Stimulated activated CD4-positive, alpha-beta T cell treated with anti-CD3 and anti-CD28 coated beads, Interleukin-4, amount 100 ng/mL, for 48 hours (primary cell): ENCODE results near the gene ADPRS.
A peak's percentile ranks its signal among the peaks of the same experiment; 100 is the strongest.

Experiments
- DNase-seq, 2 donors: peaks; one replicate each; pipeline ENCODE4 v3.0.0-alpha.2; 2020; ENCODE audit warnings: low read depth in 2 of 2

Gene ADPRS

GRCh38 chr1:36088577-36089392, at the start of gene ADPRS:
TSS of gene ADPRS (plus strand) at chr1:36088892. CDS start at chr1:36088905, 13 bp downstream.
- DNase-seq: peak; percentile 87 to 89

- DNase-seq: no peak
Observed at GRCh38 chr1:36040238-36040637, 48.5 kb upstream of the ADPRS start.

GRCh38 chr1:36051821-36052220, 36.9 kb upstream of the ADPRS start:
- DNase-seq: no peak

GRCh38 chr1:36053978-36054377, 34.7 kb upstream of the ADPRS start:
- DNase-seq: no peak

- no peak for DNase-seq
Observed at GRCh38 chr1:36055706-36056105, 33.0 kb upstream of the ADPRS start.

- no peak for DNase-seq
Observed at GRCh38 chr1:36062315-36062714, 26.4 kb upstream of the ADPRS start.

GRCh38 chr1:36067871-36068270, 20.8 kb upstream of the ADPRS start:
- DNase-seq: no peak

- no peak for DNase-seq
Observed at GRCh38 chr1:36068866-36069265, 19.8 kb upstream of the ADPRS start.

- no peak for DNase-seq
Observed at GRCh38 chr1:36070349-36070748, 18.3 kb upstream of the ADPRS start.

- DNase-seq: no peak
Observed at GRCh38 chr1:36076979-36077573, 11.6 kb upstream of the ADPRS start.

- DNase-seq: no peak
Observed at GRCh38 chr1:36080236-36080635, 8.5 kb upstream of the ADPRS start.

GRCh38 chr1:36080801-36081200, 7.9 kb upstream of the ADPRS start:
- no peak for DNase-seq

- no peak for DNase-seq
Observed at GRCh38 chr1:36081926-36082485, 6.7 kb upstream of the ADPRS start.

- DNase-seq: no peak
Observed at GRCh38 chr1:36083219-36083618, 5.5 kb upstream of the ADPRS start.

GRCh38 chr1:36083635-36084496, 4.8 kb upstream of the ADPRS start, which contains the start of gene TEKT2:
TSS of gene TEKT2 (plus strand) at chr1:36084094. CDS start at chr1:36084922, 828 bp downstream.
- DNase-seq: no peak

GRCh38 chr1:36084497-36085115, 4.1 kb upstream of the ADPRS start:
- DNase-seq: no peak

- DNase-seq: no peak
Observed at GRCh38 chr1:36085126-36085525, 3.6 kb upstream of the ADPRS start.

GRCh38 chr1:36085686-36086526, 2.8 kb upstream of the ADPRS start:
- no peak for DNase-seq

GRCh38 chr1:36086529-36087232, 2.0 kb upstream of the ADPRS start:
- no peak for DNase-seq
